GM18519 (cell line): ENCODE measurements around the gene IGFBP4.

Experiments used
- ATAC-seq: cut with Tn5 transposase; IDR thresholded peaks from one replicate; pipeline ENCODE4 v1.9.1; 2021; ENCODE audit warnings: mild to moderate bottlenecking, moderate library complexity; ENCODE audit not compliant: unreplicated experiment, low FRiP score

IGFBP4 gene

DNA sequence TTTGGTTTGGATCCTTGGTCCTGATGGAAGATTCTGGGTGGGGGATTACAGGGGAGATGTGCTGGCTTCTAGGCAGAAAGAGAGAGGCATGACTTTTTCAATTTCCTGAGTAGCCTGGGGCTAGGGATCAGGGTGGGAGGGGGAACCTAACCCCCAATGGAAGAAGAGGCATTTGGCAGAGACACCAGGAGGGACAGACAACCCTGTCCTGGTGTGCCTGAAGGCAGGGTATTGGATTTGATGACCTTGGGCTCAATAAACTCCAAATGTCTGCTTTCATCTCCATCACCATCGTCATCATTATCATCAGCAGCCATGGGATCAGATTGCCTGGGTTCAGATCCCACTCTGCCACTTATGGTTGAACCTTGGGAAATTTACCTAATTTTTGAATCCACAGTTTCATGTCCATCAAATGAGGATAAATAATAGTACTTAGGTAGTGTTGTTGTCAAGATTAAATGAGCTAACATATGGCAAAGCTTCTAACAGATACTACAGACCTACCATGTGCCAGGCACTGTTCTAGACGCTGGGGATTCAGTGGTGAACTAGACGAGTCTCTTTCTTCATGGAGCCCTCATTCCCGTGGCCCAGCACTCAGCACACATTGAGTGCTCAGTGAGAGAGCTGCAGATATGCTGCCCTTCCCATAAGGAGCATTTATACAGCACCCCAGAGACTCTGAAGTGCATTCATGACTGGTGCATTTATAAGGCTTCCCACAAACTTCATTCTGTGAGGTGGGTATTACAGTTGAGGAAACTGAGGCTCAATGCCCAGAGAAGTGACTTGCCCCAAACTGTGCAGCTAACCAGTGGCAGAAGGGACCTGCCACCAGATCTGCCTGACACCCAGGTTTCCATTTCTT, 26.8 kb downstream of the IGFBP4 start:
- no peak for ATAC-seq

- no peak for ATAC-seq
Measured at GRCh38 chr17:40470932-40471828, 27.9 kb downstream of the IGFBP4 start.

DNA sequence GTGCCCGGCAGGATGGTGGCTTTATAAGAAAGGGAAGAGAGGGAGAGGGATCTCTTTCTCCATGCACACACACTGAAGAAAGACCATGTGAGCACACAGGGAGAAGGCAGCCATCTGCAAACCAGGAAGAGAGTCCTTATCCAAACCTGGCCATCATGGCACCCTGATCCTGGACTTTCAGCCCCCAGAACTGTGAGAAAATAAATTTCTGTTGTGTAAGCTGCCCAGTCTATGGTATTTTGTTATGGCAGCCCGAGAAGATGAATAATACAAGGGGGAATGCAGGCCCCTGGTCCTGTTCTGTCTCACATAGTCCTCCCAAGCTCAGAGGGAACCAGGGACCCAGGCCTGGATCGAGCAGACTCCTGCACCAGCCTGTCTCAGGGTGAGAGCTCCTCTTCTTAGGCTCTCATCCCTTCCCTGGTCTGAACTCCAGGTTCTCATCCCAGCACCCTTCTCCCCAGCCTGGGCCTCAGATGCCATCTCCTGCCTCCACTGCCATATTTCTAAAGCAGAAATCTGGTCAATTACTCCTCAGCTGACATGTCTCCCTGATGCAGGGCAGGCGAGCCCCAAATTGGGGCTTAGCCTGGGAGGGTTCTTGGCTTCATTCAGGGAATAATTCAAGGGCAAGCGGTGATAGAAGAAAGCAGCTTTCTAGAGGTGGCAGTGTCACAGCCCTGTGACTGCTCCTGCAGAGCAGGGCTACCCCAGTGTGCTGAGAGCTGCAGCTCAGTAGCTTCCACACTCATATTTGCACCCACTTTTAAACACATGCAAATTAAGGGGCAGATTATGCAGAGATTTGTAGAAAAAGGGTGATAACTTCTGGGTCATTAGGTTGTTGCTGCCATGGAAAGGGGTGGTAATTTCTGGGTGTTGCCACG, 28.8 kb downstream of the IGFBP4 start:
- no peak for ATAC-seq

GRCh38 chr17:40472733-40473452, 29.6 kb downstream of the IGFBP4 start:
- ATAC-seq = no peak

DNA sequence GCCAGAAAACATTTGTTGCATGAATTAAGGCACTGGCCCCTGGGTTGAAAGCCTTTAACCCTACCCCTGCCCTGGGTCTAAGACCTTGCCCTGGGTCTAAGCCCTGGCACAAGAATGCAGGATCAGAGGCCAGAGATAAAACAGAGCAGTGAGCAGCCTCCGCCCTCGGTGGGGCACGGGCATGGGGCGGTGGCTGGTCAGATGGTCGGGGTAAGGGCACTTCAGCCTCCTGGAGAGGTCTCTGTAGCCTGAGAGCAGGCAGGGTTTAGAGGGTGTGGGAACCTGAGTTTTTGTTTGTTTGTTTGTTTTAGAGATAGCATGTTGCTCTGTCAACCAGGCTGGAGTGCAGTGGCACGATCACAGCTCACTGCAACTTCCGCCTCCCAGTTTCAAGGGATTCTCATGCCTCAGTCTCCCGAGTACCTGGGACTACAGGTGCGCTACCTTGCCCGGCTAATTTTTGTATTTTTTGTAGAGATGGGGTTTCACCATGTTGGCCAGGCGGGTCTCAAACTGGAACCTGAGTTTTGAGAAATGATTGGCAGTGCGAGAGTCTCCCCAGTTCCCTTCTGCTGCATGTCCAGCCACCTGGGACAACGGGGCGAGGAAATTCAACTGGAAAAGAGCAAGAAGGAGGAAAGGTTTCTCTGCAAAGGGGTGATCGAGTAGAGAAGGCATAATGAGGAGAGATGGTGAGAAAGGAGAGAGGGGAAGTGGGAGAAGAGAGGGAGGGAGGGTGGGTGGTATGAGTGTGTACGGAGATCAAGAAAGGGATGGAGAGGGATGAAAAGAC, 30.5 kb downstream of the IGFBP4 start:
- ATAC-seq = no peak

DNA sequence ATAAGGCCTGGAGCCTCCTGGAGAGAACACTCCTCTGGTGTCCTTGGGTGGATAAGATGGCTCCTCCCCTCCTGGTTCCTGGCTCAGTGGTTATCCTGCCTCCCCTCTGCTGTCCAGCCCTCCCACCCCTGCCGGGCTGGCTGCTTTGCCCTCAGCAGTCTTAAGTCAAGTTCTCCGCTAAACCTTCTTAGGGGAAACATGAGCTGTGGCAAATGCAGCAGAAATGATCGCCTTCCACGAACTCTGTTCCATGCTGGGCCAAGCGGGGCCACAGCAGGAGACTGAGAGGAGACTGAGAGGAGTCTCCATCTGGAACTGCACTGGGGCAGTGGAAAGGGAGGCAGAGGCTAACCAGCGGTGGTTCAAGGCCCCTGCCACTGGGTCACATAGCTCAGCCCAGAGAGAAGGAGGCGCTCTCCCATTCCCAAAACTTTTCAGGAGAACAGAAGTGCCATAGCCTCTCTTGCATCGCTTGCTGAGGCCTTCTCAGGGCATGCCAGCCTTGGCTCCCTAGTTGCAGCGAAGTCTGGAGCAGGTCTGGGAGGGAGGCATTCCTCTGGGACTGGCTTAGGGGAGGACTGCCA, 31.3 kb downstream of the IGFBP4 start:
- ATAC-seq = no peak

GRCh38 chr17:40475234-40475908, 32.1 kb downstream of the IGFBP4 start:
- ATAC-seq = no peak

- ATAC-seq = no peak
Measured at GRCh38 chr17:40477796-40478195, 34.5 kb downstream of the IGFBP4 start.

DNA sequence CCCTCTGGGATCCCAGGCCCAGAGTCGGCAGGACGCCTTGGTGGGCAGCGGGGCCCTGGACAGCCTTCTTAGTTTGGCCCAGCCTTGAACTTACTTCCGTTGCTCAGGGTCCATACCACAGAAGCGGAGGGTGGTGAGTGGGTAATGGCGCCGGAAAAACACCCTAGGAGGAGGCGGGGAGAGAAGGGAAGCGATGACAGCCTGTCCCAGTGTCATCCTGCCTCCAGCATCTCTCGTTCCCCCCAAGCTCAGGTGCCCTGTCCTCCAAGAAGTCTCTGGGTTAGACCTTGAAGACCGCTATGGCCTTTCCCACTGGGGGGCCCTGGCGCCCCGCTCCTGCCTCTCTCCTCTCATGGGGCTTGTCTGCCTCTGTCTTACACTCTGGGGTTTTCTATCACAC, 35.2 kb downstream of the IGFBP4 start:
- no peak for ATAC-seq

GRCh38 chr17:40479754-40480480, 36.7 kb downstream of the IGFBP4 start:
- no peak for ATAC-seq

DNA sequence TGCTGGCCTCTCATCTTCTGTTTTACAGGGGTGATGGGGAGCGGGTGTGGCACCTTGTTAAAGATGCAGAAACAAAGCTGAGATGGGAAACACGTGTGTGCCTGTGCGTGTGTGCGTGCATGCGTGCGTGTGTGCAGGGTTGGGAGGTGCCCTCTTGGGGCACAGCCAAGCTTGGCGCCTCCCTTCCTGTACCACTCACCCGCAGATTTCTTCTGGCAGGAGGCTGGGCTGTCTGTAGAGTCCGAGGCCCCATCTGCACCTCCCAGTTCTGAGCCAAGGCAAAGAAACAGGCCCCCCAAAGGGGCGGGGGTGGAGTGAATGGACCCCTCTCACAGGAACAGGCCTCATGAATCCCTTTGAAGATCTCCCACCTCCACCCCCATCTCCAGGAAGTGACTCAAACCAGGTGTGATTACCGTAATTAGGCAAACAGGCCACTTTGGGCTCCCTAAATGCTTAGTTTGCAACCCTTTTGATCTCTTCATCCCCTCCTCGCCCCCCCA, 37.3 kb downstream of the IGFBP4 start:
- ATAC-seq = no peak

- ATAC-seq = no peak
Measured at GRCh38 chr17:40481106-40481505, 37.9 kb downstream of the IGFBP4 start.

- ATAC-seq = no peak
Measured at GRCh38 chr17:40482722-40483121, 39.5 kb downstream of the IGFBP4 start.

DNA sequence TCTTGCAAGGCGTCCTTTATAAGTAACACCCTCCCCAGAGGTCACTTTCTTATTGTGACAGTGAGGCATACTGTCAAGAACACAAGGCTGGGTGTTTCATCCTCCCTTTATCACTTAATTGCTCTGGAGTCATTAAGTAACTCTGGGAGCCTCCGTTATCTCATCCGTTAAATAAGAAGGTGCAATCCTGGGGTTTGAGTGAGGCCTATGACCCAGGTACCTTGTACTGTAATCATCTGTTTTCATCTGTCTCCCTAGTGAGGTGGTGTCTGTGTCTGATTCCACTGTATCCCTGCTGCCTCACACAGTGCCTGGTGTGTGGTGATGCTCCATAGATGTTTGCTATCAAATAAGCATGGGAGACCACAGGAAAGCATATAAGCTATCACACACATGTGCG, 40.4 kb downstream of the IGFBP4 start:
- ATAC-seq = no peak

DNA sequence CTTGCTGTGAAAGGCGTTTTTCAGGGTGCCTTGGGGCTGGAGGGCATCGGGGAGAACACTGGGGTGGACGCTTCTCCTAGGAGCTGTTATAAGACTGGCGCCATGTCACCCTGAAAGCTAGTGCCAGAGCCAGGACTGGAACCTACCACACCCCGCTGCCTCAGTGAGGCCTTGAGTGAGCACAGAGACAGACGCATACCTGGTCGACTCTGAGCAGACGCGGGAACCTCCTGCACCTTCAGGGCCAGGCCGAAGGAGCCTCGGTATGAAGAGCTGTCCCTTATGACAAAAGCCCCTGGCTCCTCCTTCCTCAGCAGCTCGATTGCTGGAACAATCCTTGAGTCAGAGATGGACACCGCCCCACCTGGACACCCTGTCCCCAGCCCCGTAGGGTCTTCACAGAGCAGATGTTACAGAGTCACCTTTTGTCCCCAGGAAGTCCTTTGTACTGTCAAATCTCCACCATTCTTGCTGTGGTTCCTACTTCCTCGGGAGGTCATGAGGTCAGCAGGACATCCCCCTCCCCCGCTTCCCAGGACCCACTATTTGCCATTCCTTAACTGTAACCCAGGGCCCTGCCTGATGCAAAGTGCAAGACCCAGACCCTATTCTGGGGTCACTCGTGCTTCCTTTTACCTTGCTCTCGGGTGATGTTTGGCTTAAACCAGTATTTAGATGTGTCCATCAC, 41.2 kb downstream of the IGFBP4 start:
- no peak for ATAC-seq

- ATAC-seq = no peak
Measured at GRCh38 chr17:40484973-40485530, 41.8 kb downstream of the IGFBP4 start.
